A673 (cell line): ENCODE measurements around the gene CRTAP.

Experiments
- CTCF ChIP-seq: fragments of 300-800, 200-600 bp; sonication (generic); conservative IDR thresholded peaks from 2 replicates; pipeline ENCODE4 v1.5.1; 2017; ENCODE audit warnings: low read depth, mild to moderate bottlenecking, antibody characterized with exemption, low read length, moderate library complexity, mixed read lengths
- EZH2 ChIP-seq: fragments of 200-600 bp; sonication (generic); IDR thresholded peaks from 2 replicates; pipeline ENCODE4 v1.6.1; 2017; ENCODE audit warnings: borderline replicate concordance, low read depth, mild to moderate bottlenecking, mixed read lengths, antibody characterized with exemption, low read length; ENCODE audit not compliant: poor library complexity, severe bottlenecking

GRCh38 chr3:33064929-33065328 is 48.9 kb upstream of the CRTAP start:
- no peak for TF ChIP-seq CTCF
- no peak for TF ChIP-seq EZH2
